Kidney glomerular epithelial cell (primary cell): ENCODE results near the gene CHST6.
"Not testable (repeated sequence)": the region's sequence is repeated elsewhere in the genome, so short reads cannot be mapped to it uniquely, and the experiment has no call there.

ENCODE experiments used
- DNase-seq: peaks from one replicate; lab custom pipeline; 2025; lab: John Stamatoyannopoulos, UW

CHST6 gene

GRCh38 chr16:75495076-75495674 lies at the start of gene CHST6:
Gene CHST6 (minus strand): TSS chr16:75495441. CDS start chr16:75479828, 15,613 bp downstream.
- no peak for DNase-seq

- not testable (repeated sequence) for DNase-seq
Measured at GRCh38 chr16:75542462-75542861, 47.2 kb upstream of the CHST6 start.

- no peak for DNase-seq
Measured at GRCh38 chr16:75541236-75541635, 46.0 kb upstream of the CHST6 start.

- DNase-seq, result not testable (repeated sequence)
Measured at GRCh38 chr16:75538882-75539565, 43.8 kb upstream of the CHST6 start.

- DNase-seq, result no peak
Measured at GRCh38 chr16:75537776-75538175, 42.5 kb upstream of the CHST6 start.

- DNase-seq, result no peak
Measured at GRCh38 chr16:75535901-75536300, 40.7 kb upstream of the CHST6 start, which contains the start of gene CHST5. Gene CHST5 (minus strand): TSS chr16:75536108. CDS start chr16:75530384, 5,724 bp downstream.

GRCh38 chr16:75535211-75535843 lies 40.1 kb upstream of the CHST6 start:
- no peak for DNase-seq

GRCh38 chr16:75534560-75535205 lies 39.4 kb upstream of the CHST6 start:
- DNase-seq, result no peak

- no peak for DNase-seq
Measured at GRCh38 chr16:75532791-75533190, 37.5 kb upstream of the CHST6 start.

- no peak for DNase-seq
Measured at GRCh38 chr16:75532142-75532765, 37.0 kb upstream of the CHST6 start.

- no peak for DNase-seq
Measured at GRCh38 chr16:75529959-75530358, 34.7 kb upstream of the CHST6 start.

GRCh38 chr16:75529056-75529905 lies 34.0 kb upstream of the CHST6 start:
- no peak for DNase-seq

- DNase-seq, result no peak
Measured at GRCh38 chr16:75527825-75528299, 32.6 kb upstream of the CHST6 start.

- DNase-seq, result no peak
Measured at GRCh38 chr16:75526032-75526790, 31.0 kb upstream of the CHST6 start.

- no peak for DNase-seq
Measured at GRCh38 chr16:75519175-75519574, 23.9 kb upstream of the CHST6 start.

- DNase-seq, result not testable (repeated sequence)
Measured at GRCh38 chr16:75516189-75516966, 21.1 kb upstream of the CHST6 start.

- DNase-seq, result no peak
Measured at GRCh38 chr16:75514296-75514695, 19.1 kb upstream of the CHST6 start.

GRCh38 chr16:75506574-75506973 lies 11.3 kb upstream of the CHST6 start:
- DNase-seq, result peak; percentile 21

- DNase-seq, result no peak
Measured at GRCh38 chr16:75506107-75506506, 10.9 kb upstream of the CHST6 start.

- no peak for DNase-seq
Measured at GRCh38 chr16:75503801-75504200, 8.6 kb upstream of the CHST6 start.
